IMR-90 (cell line): ENCODE measurements around the gene WDR37. TPM values are rescaled to one million over a fixed set of nuclear protein-coding genes. Genes with fewer than 3 reads are reported as not detected.

Experiments
- ATAC-seq: fragments of 200-7000 bp; cut with Tn5 transposase; 2 replicates; pipeline ENCODE4 v1.9.1; 2020; ENCODE audit warnings: low read depth, mild to moderate bottlenecking, moderate library complexity
- BruUV-seq: library from RNA; stranded (reverse); fragments of 400-500 nt; replicated peaks from 2 replicates; lab custom pipeline; 2021; lab: Mats Ljungman, UMichigan
- CTCF ChIA-PET: fragments of 300-600 bp; formaldehyde crosslinking; extraction: SDS; loops from one replicate; lab custom pipeline; 2021; ENCODE audit warnings: antibody characterized with exemption; lab: Yijun Ruan, JAX
- POLR2A ChIA-PET: fragments of 300-600 bp; sonication (Branson Sonifier 250); formaldehyde crosslinking; loops from one replicate; lab custom pipeline; 2022; ENCODE audit warnings: antibody characterized with exemption; ENCODE audit not compliant: unreplicated experiment; lab: Charles Lee
- DNase-seq: peaks from one replicate; pipeline ENCODE4 v3.0.0; 2013
- H2AFZ ChIP-seq: replicated peaks from 2 replicates; pipeline ENCODE3; 2013; ENCODE audit warnings: low read length, mild to moderate bottlenecking; ENCODE audit not compliant: poor library complexity
- H2AK5ac ChIP-seq: 2 replicates; pipeline ENCODE4 v1.6.1; 2013; ENCODE audit warnings: low read depth, low read length, inconsistent platforms
- H2AK9ac ChIP-seq: replicated peaks from 2 replicates; pipeline ENCODE3; 2013; ENCODE audit warnings: mild to moderate bottlenecking, low read depth, low read length, moderate library complexity; ENCODE audit not compliant: poor library complexity
- H2BK120ac ChIP-seq: 2 replicates; pipeline ENCODE4 v1.6.1; 2013; ENCODE audit warnings: low read depth, low read length, inconsistent platforms
- H2BK15ac ChIP-seq: 3 replicates; pipeline ENCODE4 v1.6.1; 2013; ENCODE audit warnings: low read depth, low read length, inconsistent platforms
- H2BK20ac ChIP-seq: 2 replicates; pipeline ENCODE4 v1.6.1; 2013; ENCODE audit warnings: low read depth, mild to moderate bottlenecking, inconsistent platforms, low read length, moderate library complexity
- H2BK5ac ChIP-seq: 2 replicates; pipeline ENCODE4 v1.6.1; 2013; ENCODE audit warnings: mild to moderate bottlenecking, low read depth, low read length, inconsistent platforms; ENCODE audit not compliant: poor library complexity, severe bottlenecking
- H3K14ac ChIP-seq: replicated peaks from 2 replicates; pipeline ENCODE4 v1.6.1; 2013; ENCODE audit warnings: low read depth, low read length, inconsistent platforms
- H3K18ac ChIP-seq: 2 replicates; pipeline ENCODE4 v1.6.1; 2013; ENCODE audit warnings: low read depth, low read length, control low read depth
- H3K23ac ChIP-seq: 2 replicates; pipeline ENCODE4 v1.6.1; 2013; ENCODE audit warnings: low read depth, low read length, inconsistent platforms
- H3K27ac ChIP-seq: 2 replicates; pipeline ENCODE4 v1.5.1; 2013; ENCODE audit warnings: mild to moderate bottlenecking, control low read depth, low read length; ENCODE audit not compliant: insufficient read depth
- H3K27me3 ChIP-seq: 2 replicates; pipeline ENCODE4 v1.6.1; 2013; ENCODE audit warnings: low read length; ENCODE audit not compliant: control insufficient read depth, insufficient read depth
- H3K36me3 ChIP-seq: 2 replicates; pipeline ENCODE4 v1.6.1; 2013; ENCODE audit warnings: low read length, mixed read lengths; ENCODE audit not compliant: control insufficient read depth, insufficient read depth
- H3K4ac ChIP-seq: 2 replicates; pipeline ENCODE4 v1.6.1; 2013; ENCODE audit warnings: low read depth, low read length, inconsistent platforms
- H3K4me1 ChIP-seq: 2 replicates; pipeline ENCODE4 v1.6.1; 2013; ENCODE audit warnings: low read length, mixed read lengths; ENCODE audit not compliant: control insufficient read depth, insufficient read depth
- H3K4me2 ChIP-seq: 2 replicates; pipeline ENCODE4 v1.6.1; 2013; ENCODE audit warnings: low read depth, mild to moderate bottlenecking, control low read depth, low read length, moderate library complexity
- H3K4me3 ChIP-seq: 2 replicates; pipeline ENCODE4 v1.5.1; 2013; ENCODE audit warnings: low read depth, mild to moderate bottlenecking, control low read depth, low read length, moderate library complexity; ENCODE audit not compliant: insufficient read depth
- H3K56ac ChIP-seq: 2 replicates; pipeline ENCODE4 v1.6.1; 2013; ENCODE audit warnings: low read length, inconsistent platforms; ENCODE audit not compliant: insufficient read depth; ENCODE audit errors: extremely low read depth
- H3K79me1 ChIP-seq, 2 experiments: 2 replicates each; pipeline ENCODE4 v1.6.1; 2013; ENCODE audit warnings: low read length in 2 of 2, inconsistent platforms in 1 of 2, low read depth in 1 of 2
- H3K9ac ChIP-seq: 2 replicates; pipeline ENCODE4 v1.6.1; 2013; ENCODE audit warnings: low read depth, low read length, control low read depth
- H3K9me1 ChIP-seq: 2 replicates; pipeline ENCODE4 v1.6.1; 2013; ENCODE audit warnings: low read length, inconsistent platforms; ENCODE audit not compliant: insufficient read depth
- H3K9me3 ChIP-seq: 2 replicates; pipeline ENCODE4 v1.6.1; 2013; ENCODE audit warnings: low read length; ENCODE audit not compliant: control insufficient read depth, insufficient read depth
- H4K20me1 ChIP-seq: 2 replicates; pipeline ENCODE4 v1.6.1; 2013; ENCODE audit warnings: low read length, inconsistent platforms; ENCODE audit not compliant: insufficient read depth
- H4K5ac ChIP-seq: 2 replicates; pipeline ENCODE4 v1.6.1; 2013; ENCODE audit warnings: mild to moderate bottlenecking, low read depth, low read length, control low read depth
- H4K8ac ChIP-seq, 2 experiments: 2 replicates each; pipeline ENCODE4 v1.6.1; 2013; ENCODE audit warnings: low read depth in 2 of 2, low read length in 2 of 2, control low read depth in 1 of 2, inconsistent platforms in 1 of 2
- H4K91ac ChIP-seq: 2 replicates; pipeline ENCODE4 v1.6.1; 2013; ENCODE audit warnings: low read depth, low read length, inconsistent platforms; ENCODE audit not compliant: insufficient read depth
- MAZ ChIP-seq: IDR thresholded peaks from 2 replicates; pipeline ENCODE4 v1.6.1; 2012; ENCODE audit warnings: low read depth, mild to moderate bottlenecking, low read length, improper control_type of control experiment, moderate library complexity, borderline replicate concordance
- MXI1 ChIP-seq: IDR thresholded peaks from 2 replicates; pipeline ENCODE4 v1.6.1; 2012; ENCODE audit warnings: low read depth, mild to moderate bottlenecking, low read length, moderate library complexity, borderline replicate concordance
- RFX5 ChIP-seq: IDR thresholded peaks from 2 replicates; pipeline ENCODE4 v1.8.0; 2012; ENCODE audit warnings: low read depth, mild to moderate bottlenecking, low read length, moderate library complexity
- SMC3 ChIP-seq: fragments of 150-350 bp; IDR thresholded peaks from 2 replicates; pipeline ENCODE4 v1.6.1; 2016; ENCODE audit warnings: low read depth, mild to moderate bottlenecking, antibody characterized with exemption, low read length, moderate library complexity
- WGBS, 2 experiments: methylation state at CpG; one replicate each; pipeline versions ENCODE4 v1.1.5 to v1.1.7; 2013; ENCODE audit warnings: missing lambda C conversion rate in 2 of 2; ENCODE audit not compliant: insufficient read length in 1 of 2; ENCODE audit errors: extremely low coverage in 2 of 2; 5-methylcytosine and 5-hydroxymethylcytosine counted together
- dilution Hi-C: fragments of 300-500 bp; cut with HindIII; formaldehyde crosslinking; loops from one replicate; pipeline ENCODE4 v1.14.3; 2018; ENCODE audit warnings: low sequenced_read_pairs; ENCODE audit not compliant: unreplicated experiment
- in situ Hi-C: fragments of 300-500 bp; cut with MboI; formaldehyde crosslinking; loops from 3 replicates; pipeline ENCODE4 v1.14.3; 2019; ENCODE audit warnings: low sequenced_read_pairs, inconsistent platforms, mixed read lengths
- intact Hi-C: fragments of 100-400 bp; cut with micrococcal nuclease; formaldehyde crosslinking; loops from 2 replicates; pipeline ENCODE4 v1.10.0; 2022
- polyA plus RNA-seq, 3 experiments: library from polyadenylated mRNA; depleted of rRNA; stranded (reverse); fragments of >200 nt; gene quantifications; 2 replicates each; pipeline ENCODE4 v1.2.3, GENCODE V29; 2012; ENCODE audit warnings: low replicate concordance in 1 of 3
- total RNA-seq: library from RNA; depleted of rRNA; stranded (reverse); fragments of >200 nt; gene quantifications from 2 replicates; pipeline ENCODE4 v1.2.3, GENCODE V29; 2012
- TF ChIP-seq, protein P1 (sequence below): fragments of 150-350 bp; IDR thresholded peaks from 2 replicates; pipeline ENCODE4 v1.6.1; 2017; ENCODE audit warnings: mild to moderate bottlenecking, antibody characterized with exemption, low read length, low read depth

WDR37 gene
- total and polyA plus RNA-seq, 2 of the 4 experiments (the other 2 are of a cell fraction): 12.7 to 14.5 TPM

DNA sequence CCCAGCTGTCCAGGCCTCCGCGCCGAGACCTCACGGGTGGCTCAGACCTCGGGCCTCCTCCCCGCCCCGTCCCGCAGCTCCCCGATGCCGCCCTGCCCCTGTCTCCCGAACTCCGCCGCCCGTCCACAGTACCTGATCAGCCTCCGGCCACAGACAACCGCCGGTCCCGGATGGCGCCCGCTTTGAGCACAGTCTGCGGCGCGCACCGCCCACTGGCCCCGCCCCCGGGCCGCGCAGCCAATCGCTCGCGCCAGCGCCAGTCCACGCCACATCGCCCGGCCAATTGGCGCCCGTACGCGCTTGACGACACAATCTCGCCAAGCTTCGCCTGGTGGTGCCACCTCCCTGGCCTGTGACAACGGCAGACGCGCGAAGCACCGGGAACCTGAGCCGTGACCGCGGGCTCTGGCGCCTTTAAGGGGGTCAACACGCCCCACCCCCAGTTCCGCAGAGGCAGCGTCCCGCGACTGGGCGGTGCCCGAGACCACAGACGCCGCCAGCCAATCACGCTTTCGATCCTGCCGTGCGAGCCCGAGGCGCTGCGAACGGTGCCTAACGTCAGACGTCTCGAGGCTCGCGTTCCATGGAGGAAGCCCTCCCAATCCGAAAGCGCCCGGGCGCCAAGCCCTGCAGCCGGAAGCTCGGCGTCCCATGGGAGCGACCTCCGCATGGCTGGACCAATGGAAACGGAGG, 7.3 kb upstream of the WDR37 start, which contains the start of gene IDI1 (continued):
- TF ChIP-seq, protein P1, sequence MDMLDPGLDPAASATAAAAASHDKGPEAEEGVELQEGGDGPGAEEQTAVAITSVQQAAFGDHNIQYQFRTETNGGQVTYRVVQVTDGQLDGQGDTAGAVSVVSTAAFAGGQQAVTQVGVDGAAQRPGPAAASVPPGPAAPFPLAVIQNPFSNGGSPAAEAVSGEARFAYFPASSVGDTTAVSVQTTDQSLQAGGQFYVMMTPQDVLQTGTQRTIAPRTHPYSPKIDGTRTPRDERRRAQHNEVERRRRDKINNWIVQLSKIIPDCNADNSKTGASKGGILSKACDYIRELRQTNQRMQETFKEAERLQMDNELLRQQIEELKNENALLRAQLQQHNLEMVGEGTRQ: peak; percentile 45
- no peak for TF ChIP-seq SMC3

DNA sequence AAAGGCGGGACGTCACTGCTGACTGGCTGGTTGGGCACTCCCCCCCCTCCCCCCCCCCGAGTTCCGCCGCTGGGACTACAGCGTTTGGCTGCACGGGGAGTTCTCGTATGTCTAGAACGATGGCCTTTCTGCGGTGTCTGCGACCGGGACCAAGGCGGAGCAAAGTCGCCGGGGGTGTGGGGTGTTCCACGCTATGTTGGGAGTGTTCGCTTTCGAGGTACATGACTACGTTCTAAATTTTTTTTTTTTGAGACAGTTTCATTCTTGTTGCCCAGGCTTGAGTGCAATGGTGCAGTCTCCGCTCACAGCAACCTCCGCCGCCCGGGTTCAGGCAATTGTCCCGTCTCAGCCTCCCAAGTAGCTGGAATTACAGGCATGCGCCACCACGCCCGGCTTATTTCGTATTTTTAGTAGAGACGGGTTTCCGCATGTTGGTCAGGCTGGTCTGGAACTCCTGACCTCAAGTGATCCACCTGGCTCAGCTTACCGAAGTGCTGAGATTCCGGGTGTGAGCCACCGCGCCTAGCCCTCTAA, 6.7 kb upstream of the WDR37 start:
- 0 out of 2 replicates have a peak overlapping the region, but pooled peaks have one; percentile 18 for H2BK120ac ChIP-seq
- no peak overlapping the region for H4K5ac ChIP-seq
- peaks cover 5% of the 10 kb centered on the region; the same call in 1 of the 2 replicates for H3K9me1 ChIP-seq
- TSS peak; percentile 87 for BruUV-seq
- peak overlapping the region; percentile 58; the same call in 1 of the 2 replicates for H3K56ac ChIP-seq
- H2AK5ac ChIP-seq: no peak overlapping the region
- WGBS, 2 experiments: 0% methylated on average over 8 of the region's 34 CpGs; no CpG with 5 or more reads in 1 of the 2 experiments
- peaks cover 5% of the 10 kb centered on the region for H3K4me1 ChIP-seq
- H2BK5ac ChIP-seq: peak overlapping the region; percentile 69
- in situ Hi-C loops (no loop called here), intact Hi-C loops (no loop called here), dilution Hi-C loops (no loop called here)
- no peak for DNase-seq
- H4K91ac ChIP-seq: no peak overlapping the region
- peaks cover 19 to 65% of the 10 kb centered on the region in 2 experiments for H3K79me1 ChIP-seq
- CTCF ChIA-PET: no interaction called here
- H3K4ac ChIP-seq: peak overlapping the region; percentile 67
- H3K9ac ChIP-seq: peak overlapping the region; percentile 64
- H4K8ac ChIP-seq: peak overlapping the region; percentile 26 to 66
- POLR2A ChIA-PET: interaction anchor here (0.7 kb wide), 1 partner anchor 229 kb away, joined by 3 read pairs; no protein-coding TSS in a partner anchor
- H3K27me3 ChIP-seq: no peaks in the 10 kb centered on the region
- H3K14ac ChIP-seq: peak overlapping the region; percentile 86
- peaks cover 2% of the 10 kb centered on the region for H3K36me3 ChIP-seq
- no peak overlapping the region for H2BK15ac ChIP-seq
- TF ChIP-seq RFX5 (no peak), MAZ (no peak), MXI1 (0 out of 2 replicates have a peak, but pooled peaks have one; percentile 6)
- ATAC-seq: peak; percentile 0; the same call in 1 of the 2 replicates
- no peaks in the 10 kb centered on the region for H3K9me3 ChIP-seq
- peak overlapping the region; percentile 99 for H2AFZ ChIP-seq
- H2BK20ac ChIP-seq: no peak overlapping the region
- peak overlapping the region; percentile 68 for H3K27ac ChIP-seq
- peak overlapping the region; percentile 50 for H3K4me3 ChIP-seq
- H2AK9ac ChIP-seq: peak overlapping the region; percentile 100
- peak overlapping the region; percentile 86 for H3K4me2 ChIP-seq
- peaks cover 23% of the 10 kb centered on the region for H4K20me1 ChIP-seq
- H3K23ac ChIP-seq: peak overlapping the region; percentile 39
- no peak overlapping the region for H3K18ac ChIP-seq
